Spleen (tissue), 3 donors: ENCODE results near the gene CEMIP.

Experiments used
- POLR2A ChIP-seq, 3 donors: fragments of 450-650 bp; IDR thresholded peaks; one replicate each; pipeline ENCODE4 v1.5.1; 2017; ENCODE audit warnings: antibody characterized with exemption in 3 of 3, mild to moderate bottlenecking in 1 of 3
- POLR2AphosphoS5 ChIP-seq, 3 donors: sonication (generic); formaldehyde crosslinking; IDR thresholded peaks; one replicate each; pipeline ENCODE4 v1.5.1; 2017; ENCODE audit warnings: antibody characterized with exemption in 3 of 3

DNA sequence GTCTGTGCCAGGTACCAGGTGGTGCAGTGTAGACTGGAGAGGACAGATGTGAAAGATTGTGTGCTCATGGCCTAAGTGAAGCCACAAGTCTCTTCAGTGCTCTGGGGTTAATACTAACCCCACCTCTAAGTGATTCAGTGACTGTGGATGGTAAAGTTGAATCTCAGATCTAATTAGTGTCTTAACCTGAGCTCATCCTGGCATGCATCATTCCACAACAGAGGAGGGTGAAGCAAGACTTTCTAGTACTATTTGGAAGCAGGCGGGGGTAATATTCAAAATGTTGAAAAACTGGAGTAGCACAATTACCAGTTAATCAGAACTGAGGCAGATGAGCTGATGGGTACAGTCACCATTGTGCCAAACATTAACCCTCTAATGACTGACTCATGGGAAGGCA lies 213.3 kb downstream of the CEMIP start:
- TF ChIP-seq POLR2AphosphoS5 (IDR thresholded peaks at IDR 0.05) (no peak), POLR2A (IDR thresholded peaks at IDR 0.05) (no peak)
